SK-N-SH treated with all-trans-retinoic acid at 6 μM for 48 hours (cell line): Measurements from ENCODE around the gene PSMD12.
"Not testable (repeated sequence)": the region's sequence is repeated elsewhere in the genome, so short reads cannot be mapped to it uniquely, and the experiment has no call there.

ENCODE experiments used
- ATAC-seq: fragments of 200-7000 bp; cut with Tn5 transposase; 3 replicates; pipeline ENCODE4 v1.9.1; 2020; ENCODE audit warnings: mild to moderate bottlenecking, moderate library complexity
- ARNTL ChIP-seq: fragments of 450-650 bp; formaldehyde crosslinking; IDR thresholded peaks from 2 replicates; pipeline ENCODE4 v1.5.0; 2020; ENCODE audit warnings: low read depth, mild to moderate bottlenecking, moderate library complexity, borderline replicate concordance
- BACH2 ChIP-seq: fragments of 250-450 bp; sonication (Bioruptor Pico); IDR thresholded peaks from 2 replicates; pipeline ENCODE4 v1.9.0; 2021; ENCODE audit warnings: mild to moderate bottlenecking, borderline replicate concordance
- ESRRG ChIP-seq: fragments of 250-450 bp; sonication (Bioruptor Pico); IDR thresholded peaks from 2 replicates; pipeline ENCODE4 v1.6.1; 2021; ENCODE audit warnings: mild to moderate bottlenecking
- GLIS3 ChIP-seq: fragments of 250-450 bp; sonication (Bioruptor Pico); IDR thresholded peaks from 2 replicates; pipeline ENCODE4 v1.5.0; 2020; ENCODE audit warnings: mild to moderate bottlenecking, moderate library complexity
- ISL1 ChIP-seq: fragments of 250-450 bp; sonication (Bioruptor Pico); IDR thresholded peaks from 2 replicates; pipeline ENCODE4 v2.1.2; 2022; ENCODE audit warnings: mild to moderate bottlenecking, moderate library complexity
- PPARA ChIP-seq: fragments of 250-450 bp; sonication (Bioruptor Pico); IDR thresholded peaks from 2 replicates; pipeline ENCODE4 v1.5.0; 2020; ENCODE audit warnings: mild to moderate bottlenecking, borderline replicate concordance
- RARB ChIP-seq: fragments of 250-450 bp; sonication (Bioruptor Pico); IDR thresholded peaks from 2 replicates; pipeline ENCODE4 v1.8.0; 2021; ENCODE audit warnings: mild to moderate bottlenecking, moderate library complexity
- SNAI2 ChIP-seq: fragments of 250-450 bp; sonication (Bioruptor Pico); IDR thresholded peaks from 2 replicates; pipeline ENCODE4 v1.5.0; 2020; ENCODE audit warnings: mild to moderate bottlenecking, moderate library complexity
- TCF4 ChIP-seq: fragments of 250-450 bp; sonication (Bioruptor Pico); IDR thresholded peaks from 2 replicates; pipeline ENCODE4 v1.8.0; 2021; ENCODE audit warnings: mild to moderate bottlenecking, moderate library complexity, borderline replicate concordance
- TOX ChIP-seq: fragments of 250-450 bp; sonication (Bioruptor Pico); IDR thresholded peaks from 2 replicates; pipeline ENCODE4 v1.8.0; 2021; ENCODE audit warnings: mild to moderate bottlenecking, moderate library complexity, borderline replicate concordance
- ZC3H10 ChIP-seq: fragments of 250-450 bp; sonication (Bioruptor Pico); IDR thresholded peaks from 2 replicates; pipeline ENCODE4 v1.5.1; 2021; ENCODE audit warnings: mild to moderate bottlenecking, moderate library complexity
- ZFP3 ChIP-seq: fragments of 250-450 bp; sonication (Bioruptor Pico); IDR thresholded peaks from 2 replicates; pipeline ENCODE4 v1.5.0; 2020; ENCODE audit warnings: mild to moderate bottlenecking, moderate library complexity
- ZFP30 ChIP-seq: fragments of 450-650 bp; formaldehyde crosslinking; IDR thresholded peaks from 2 replicates; pipeline ENCODE4 v1.5.0; 2022; ENCODE audit warnings: mild to moderate bottlenecking, moderate library complexity
- ZNF565 ChIP-seq: fragments of 450-650 bp; formaldehyde crosslinking; conservative IDR thresholded peaks from 2 replicates; pipeline ENCODE4 v1.5.0; 2020; ENCODE audit warnings: low read depth, mild to moderate bottlenecking, moderate library complexity
- ZNF8 ChIP-seq: fragments of 450-650 bp; formaldehyde crosslinking; IDR thresholded peaks from 2 replicates; pipeline ENCODE4 v1.5.0; 2020; ENCODE audit warnings: mild to moderate bottlenecking, moderate library complexity
- TF ChIP-seq, protein P1 (sequence below): fragments of 250-450 bp; sonication (Bioruptor Pico); IDR thresholded peaks from 2 replicates; pipeline ENCODE4 v1.5.1; 2021; ENCODE audit warnings: mild to moderate bottlenecking, moderate library complexity
- TF ChIP-seq, protein P2 (sequence below): fragments of 250-450 bp; sonication (Bioruptor Pico); IDR thresholded peaks from 2 replicates; pipeline ENCODE4 v1.5.1; 2020; ENCODE audit warnings: low read depth, mild to moderate bottlenecking, moderate library complexity
- TF ChIP-seq, protein P3 (sequence below): fragments of 250-450 bp; sonication (Bioruptor Pico); IDR thresholded peaks from 2 replicates; pipeline ENCODE4 v1.5.0; 2020; ENCODE audit warnings: mild to moderate bottlenecking, moderate library complexity
- TF ChIP-seq, protein P4 (sequence below): fragments of 250-450 bp; sonication (Bioruptor Pico); IDR thresholded peaks from 2 replicates; pipeline ENCODE4 v1.8.0; 2020; ENCODE audit warnings: mild to moderate bottlenecking, moderate library complexity, borderline replicate concordance

PSMD12 gene

DNA sequence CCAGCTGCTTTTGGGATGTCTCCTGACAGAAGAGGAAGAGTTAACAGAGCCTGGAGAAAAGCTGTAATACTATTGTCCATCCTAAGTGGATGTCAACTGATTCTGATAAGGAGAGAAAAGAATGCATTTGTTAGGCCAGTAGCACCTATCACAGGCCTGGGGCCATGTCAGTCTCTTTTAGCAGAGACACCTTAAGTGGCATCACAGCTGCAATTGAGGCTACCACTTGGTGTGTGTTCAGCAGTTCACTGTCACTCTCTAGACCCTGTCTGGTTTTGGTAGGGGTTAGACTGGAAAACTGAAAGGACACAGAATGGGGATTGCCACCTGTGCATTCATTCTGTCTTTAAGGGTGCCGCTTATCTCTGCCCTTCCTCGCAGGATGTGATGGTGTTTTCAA, 42.0 kb downstream of the PSMD12 start:
- TF ChIP-seq PPARA (CRISPR knock-in tag) (no peak), ZNF8 (no peak), ZNF565 (CRISPR knock-in tag) (no peak), RARB (CRISPR knock-in tag) (no peak), ISL1 (CRISPR knock-in tag) (no peak), GLIS3 (CRISPR knock-in tag) (no peak), TOX (no peak), SNAI2 (CRISPR knock-in tag) (no peak), ARNTL (CRISPR knock-in tag) (no peak), ZC3H10 (no peak)
- TF ChIP-seq, protein P1, sequence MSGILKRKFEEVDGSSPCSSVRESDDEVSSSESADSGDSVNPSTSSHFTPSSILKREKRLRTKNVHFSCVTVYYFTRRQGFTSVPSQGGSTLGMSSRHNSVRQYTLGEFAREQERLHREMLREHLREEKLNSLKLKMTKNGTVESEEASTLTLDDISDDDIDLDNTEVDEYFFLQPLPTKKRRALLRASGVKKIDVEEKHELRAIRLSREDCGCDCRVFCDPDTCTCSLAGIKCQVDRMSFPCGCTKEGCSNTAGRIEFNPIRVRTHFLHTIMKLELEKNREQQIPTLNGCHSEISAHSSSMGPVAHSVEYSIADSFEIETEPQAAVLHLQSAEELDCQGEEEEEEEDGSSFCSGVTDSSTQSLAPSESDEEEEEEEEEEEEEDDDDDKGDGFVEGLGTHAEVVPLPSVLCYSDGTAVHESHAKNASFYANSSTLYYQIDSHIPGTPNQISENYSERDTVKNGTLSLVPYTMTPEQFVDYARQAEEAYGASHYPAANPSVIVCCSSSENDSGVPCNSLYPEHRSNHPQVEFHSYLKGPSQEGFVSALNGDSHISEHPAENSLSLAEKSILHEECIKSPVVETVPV, result no peak
- TF ChIP-seq, protein P2, sequence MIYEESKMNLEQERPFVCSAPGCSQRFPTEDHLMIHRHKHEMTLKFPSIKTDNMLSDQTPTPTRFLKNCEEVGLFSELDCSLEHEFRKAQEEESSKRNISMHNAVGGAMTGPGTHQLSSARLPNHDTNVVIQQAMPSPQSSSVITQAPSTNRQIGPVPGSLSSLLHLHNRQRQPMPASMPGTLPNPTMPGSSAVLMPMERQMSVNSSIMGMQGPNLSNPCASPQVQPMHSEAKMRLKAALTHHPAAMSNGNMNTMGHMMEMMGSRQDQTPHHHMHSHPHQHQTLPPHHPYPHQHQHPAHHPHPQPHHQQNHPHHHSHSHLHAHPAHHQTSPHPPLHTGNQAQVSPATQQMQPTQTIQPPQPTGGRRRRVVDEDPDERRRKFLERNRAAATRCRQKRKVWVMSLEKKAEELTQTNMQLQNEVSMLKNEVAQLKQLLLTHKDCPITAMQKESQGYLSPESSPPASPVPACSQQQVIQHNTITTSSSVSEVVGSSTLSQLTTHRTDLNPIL (CRISPR knock-in tag), result no peak
- TF ChIP-seq, protein P3, sequence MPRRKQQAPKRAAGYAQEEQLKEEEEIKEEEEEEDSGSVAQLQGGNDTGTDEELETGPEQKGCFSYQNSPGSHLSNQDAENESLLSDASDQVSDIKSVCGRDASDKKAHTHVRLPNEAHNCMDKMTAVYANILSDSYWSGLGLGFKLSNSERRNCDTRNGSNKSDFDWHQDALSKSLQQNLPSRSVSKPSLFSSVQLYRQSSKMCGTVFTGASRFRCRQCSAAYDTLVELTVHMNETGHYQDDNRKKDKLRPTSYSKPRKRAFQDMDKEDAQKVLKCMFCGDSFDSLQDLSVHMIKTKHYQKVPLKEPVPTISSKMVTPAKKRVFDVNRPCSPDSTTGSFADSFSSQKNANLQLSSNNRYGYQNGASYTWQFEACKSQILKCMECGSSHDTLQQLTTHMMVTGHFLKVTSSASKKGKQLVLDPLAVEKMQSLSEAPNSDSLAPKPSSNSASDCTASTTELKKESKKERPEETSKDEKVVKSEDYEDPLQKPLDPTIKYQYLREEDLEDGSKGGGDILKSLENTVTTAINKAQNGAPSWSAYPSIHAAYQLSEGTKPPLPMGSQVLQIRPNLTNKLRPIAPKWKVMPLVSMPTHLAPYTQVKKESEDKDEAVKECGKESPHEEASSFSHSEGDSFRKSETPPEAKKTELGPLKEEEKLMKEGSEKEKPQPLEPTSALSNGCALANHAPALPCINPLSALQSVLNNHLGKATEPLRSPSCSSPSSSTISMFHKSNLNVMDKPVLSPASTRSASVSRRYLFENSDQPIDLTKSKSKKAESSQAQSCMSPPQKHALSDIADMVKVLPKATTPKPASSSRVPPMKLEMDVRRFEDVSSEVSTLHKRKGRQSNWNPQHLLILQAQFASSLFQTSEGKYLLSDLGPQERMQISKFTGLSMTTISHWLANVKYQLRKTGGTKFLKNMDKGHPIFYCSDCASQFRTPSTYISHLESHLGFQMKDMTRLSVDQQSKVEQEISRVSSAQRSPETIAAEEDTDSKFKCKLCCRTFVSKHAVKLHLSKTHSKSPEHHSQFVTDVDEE (CRISPR knock-in tag), result no peak
- no peak for ATAC-seq

DNA sequence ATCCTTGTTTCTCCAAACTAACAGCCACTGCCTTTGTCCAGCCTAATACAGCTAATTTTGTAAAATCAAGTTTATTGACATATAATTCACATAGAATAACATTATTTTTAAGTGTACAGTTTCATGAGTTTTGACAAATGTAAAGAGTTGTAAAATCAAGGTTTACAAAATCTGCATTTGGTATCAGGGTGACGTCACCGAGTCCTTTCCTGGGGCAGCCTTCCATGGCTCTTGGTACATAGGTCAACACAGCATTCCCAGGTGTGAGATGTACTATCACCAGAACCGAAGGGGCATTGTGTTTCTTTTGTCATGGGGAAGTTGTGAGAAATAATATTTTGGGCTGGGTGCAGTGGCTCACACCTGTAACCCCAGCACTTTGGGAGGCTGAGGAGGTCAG, 42.9 kb downstream of the PSMD12 start:
- no peak for ATAC-seq
- TF ChIP-seq ZC3H10 (no peak), BACH2 (CRISPR knock-in tag) (no peak)

DNA sequence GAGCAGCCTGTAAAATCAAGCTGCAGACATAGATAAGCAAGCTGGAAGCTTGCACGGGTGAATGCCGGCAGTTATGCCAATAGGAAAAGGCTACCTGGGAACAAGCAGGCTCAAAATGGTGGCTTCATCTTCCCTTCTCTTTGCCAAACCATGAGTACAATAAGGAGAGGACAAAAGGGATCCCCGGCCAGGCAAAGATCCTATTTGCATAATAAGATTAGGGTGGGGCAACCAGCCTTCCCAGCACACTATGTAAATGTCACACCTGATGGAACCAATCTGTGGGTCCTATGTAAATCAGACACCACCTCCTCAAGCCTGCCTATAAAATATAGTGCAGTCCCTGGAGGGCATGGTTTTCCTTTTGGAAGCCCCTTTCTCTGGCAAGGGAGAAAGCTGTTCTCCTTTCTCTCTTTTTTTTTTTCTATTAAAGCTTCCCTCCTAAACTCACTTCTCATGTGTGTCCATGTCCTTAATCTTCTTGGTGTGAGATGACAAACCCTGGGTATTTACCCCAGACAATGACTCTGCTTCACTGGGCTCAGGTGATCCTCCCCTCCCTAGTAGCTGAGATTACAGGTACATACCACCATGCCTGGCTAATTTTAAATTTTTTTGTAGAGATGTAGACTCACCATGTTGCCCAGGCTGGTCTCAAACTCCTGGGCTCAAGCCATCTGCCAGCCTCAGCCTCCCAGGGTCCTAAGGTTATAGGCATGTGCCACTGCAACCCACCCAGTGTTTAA, 44.2 kb downstream of the PSMD12 start:
- no peak for ATAC-seq
- TF ChIP-seq SNAI2 (CRISPR knock-in tag) (no peak), TOX (no peak), ARNTL (CRISPR knock-in tag) (no peak), ESRRG (CRISPR knock-in tag) (no peak), TCF4 (CRISPR knock-in tag) (no peak), ZFP3 (CRISPR knock-in tag) (no peak), ZFP30 (CRISPR knock-in tag) (no peak), ZNF565 (CRISPR knock-in tag) (no peak), ZC3H10 (no peak)
- TF ChIP-seq, protein P3 (CRISPR knock-in tag), result no peak
- TF ChIP-seq, protein P2 (CRISPR knock-in tag), result no peak
- TF ChIP-seq, protein P4, sequence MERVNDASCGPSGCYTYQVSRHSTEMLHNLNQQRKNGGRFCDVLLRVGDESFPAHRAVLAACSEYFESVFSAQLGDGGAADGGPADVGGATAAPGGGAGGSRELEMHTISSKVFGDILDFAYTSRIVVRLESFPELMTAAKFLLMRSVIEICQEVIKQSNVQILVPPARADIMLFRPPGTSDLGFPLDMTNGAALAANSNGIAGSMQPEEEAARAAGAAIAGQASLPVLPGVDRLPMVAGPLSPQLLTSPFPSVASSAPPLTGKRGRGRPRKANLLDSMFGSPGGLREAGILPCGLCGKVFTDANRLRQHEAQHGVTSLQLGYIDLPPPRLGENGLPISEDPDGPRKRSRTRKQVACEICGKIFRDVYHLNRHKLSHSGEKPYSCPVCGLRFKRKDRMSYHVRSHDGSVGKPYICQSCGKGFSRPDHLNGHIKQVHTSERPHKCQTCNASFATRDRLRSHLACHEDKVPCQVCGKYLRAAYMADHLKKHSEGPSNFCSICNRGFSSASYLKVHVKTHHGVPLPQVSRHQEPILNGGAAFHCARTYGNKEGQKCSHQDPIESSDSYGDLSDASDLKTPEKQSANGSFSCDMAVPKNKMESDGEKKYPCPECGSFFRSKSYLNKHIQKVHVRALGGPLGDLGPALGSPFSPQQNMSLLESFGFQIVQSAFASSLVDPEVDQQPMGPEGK (CRISPR knock-in tag), result no peak
- TF ChIP-seq, all 23 proteins: peak for 0

DNA sequence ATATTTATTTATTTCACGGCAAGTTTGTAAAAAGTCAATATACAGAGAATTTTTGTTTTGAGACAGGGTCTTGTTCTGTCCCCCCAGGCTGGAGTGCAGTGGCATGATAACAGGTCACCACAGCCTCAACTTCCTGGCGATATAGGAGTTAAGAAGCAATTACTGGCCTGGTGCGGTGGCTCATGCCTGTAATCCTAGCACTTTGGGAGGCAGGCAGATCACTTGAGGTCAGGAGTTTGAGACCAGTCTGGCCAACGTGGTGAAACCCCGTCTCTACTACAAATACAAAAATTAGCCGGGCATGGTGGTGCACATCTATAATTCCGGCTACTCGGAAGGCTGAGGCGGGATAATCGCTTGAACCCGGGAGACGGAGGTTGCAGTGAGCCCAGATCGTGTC, 44.9 kb downstream of the PSMD12 start:
- not testable (repeated sequence) for ATAC-seq
